Measurements from ENCODE around the gene KCNH8.
A peak's percentile ranks its signal among the peaks of the same experiment; 100 is the strongest.
"Not testable (repeated sequence)": the region's sequence is repeated elsewhere in the genome, so short reads cannot be mapped to it uniquely, and the experiment has no call there.

The KCNH8 gene

GRCh38 chr3:19147905-19148767 lies at the start of gene KCNH8:
KCNH8 (plus strand) TSS chr3:19148510; CDS start chr3:19148720, 210 bp downstream.
- DNase-seq = peak; percentile 2

GRCh38 chr3:19102654-19103290 lies 45.5 kb upstream of the KCNH8 start:
- DNase-seq = not testable (repeated sequence)

GRCh38 chr3:19103510-19103909 lies 44.8 kb upstream of the KCNH8 start:
- DNase-seq = no peak

- DNase-seq = no peak
Observed at GRCh38 chr3:19104459-19104858, 43.9 kb upstream of the KCNH8 start.

- DNase-seq = no peak
Observed at GRCh38 chr3:19105826-19106225, 42.5 kb upstream of the KCNH8 start.

- DNase-seq = no peak
Observed at GRCh38 chr3:19106307-19106706, 42.0 kb upstream of the KCNH8 start.

- no peak for DNase-seq
Observed at GRCh38 chr3:19107719-19108118, 40.6 kb upstream of the KCNH8 start.

- DNase-seq = no peak
Observed at GRCh38 chr3:19110335-19110895, 37.9 kb upstream of the KCNH8 start.

GRCh38 chr3:19114461-19114860 lies 33.8 kb upstream of the KCNH8 start:
- DNase-seq = no peak

GRCh38 chr3:19116239-19116638 lies 32.1 kb upstream of the KCNH8 start:
- DNase-seq = no peak

- DNase-seq = no peak
Observed at GRCh38 chr3:19124752-19125151, 23.6 kb upstream of the KCNH8 start.

GRCh38 chr3:19139863-19140262 lies 8.4 kb upstream of the KCNH8 start:
- DNase-seq = no peak

GRCh38 chr3:19146685-19147650 lies 1.3 kb upstream of the KCNH8 start:
- peak; percentile 82 for DNase-seq

GRCh38 chr3:19148768-19149091 lies 420 bp downstream of the KCNH8 start:
- DNase-seq = peak; percentile 7

- no peak for DNase-seq
Observed at GRCh38 chr3:19149368-19149767, 1.1 kb downstream of the KCNH8 start.

- no peak for DNase-seq
Observed at GRCh38 chr3:19151171-19151570, 2.9 kb downstream of the KCNH8 start.

- no peak for DNase-seq
Observed at GRCh38 chr3:19154693-19155250, 6.5 kb downstream of the KCNH8 start.

GRCh38 chr3:19155375-19155774 lies 7.1 kb downstream of the KCNH8 start:
- no peak for DNase-seq

GRCh38 chr3:19159966-19160635 lies 11.8 kb downstream of the KCNH8 start:
- DNase-seq = no peak

- no peak for DNase-seq
Observed at GRCh38 chr3:19165654-19166053, 17.3 kb downstream of the KCNH8 start.

- no peak for DNase-seq
Observed at GRCh38 chr3:19171794-19172193, 23.5 kb downstream of the KCNH8 start.

GRCh38 chr3:19173945-19174344 lies 25.6 kb downstream of the KCNH8 start:
- no peak for DNase-seq
